Thyroid gland (tissue), 4 donors: ENCODE measurements around the gene MYL3. TPM values are rescaled to one million over a fixed set of nuclear protein-coding genes. Genes with fewer than 3 reads are reported as not detected.

Source experiments
- DNase-seq, 2 donors: peaks; one replicate each; pipeline ENCODE4 v3.0.0-alpha.2; 2019
- H3K27ac ChIP-seq, 3 donors: fragments of 200-600 bp; sonication (generic); 1 replicate in 2 of 3; 2 replicates in 1 of 3; pipeline ENCODE4 v1.5.1; 2016 to 2019; ENCODE audit warnings: mild to moderate bottlenecking in 1 of 3, moderate library complexity in 1 of 3
- H3K27me3 ChIP-seq: fragments of 200-600 bp; sonication (generic); one replicate; pipeline ENCODE4 v1.5.1; 2019
- H3K36me3 ChIP-seq, 2 donors: fragments of 200-600 bp; sonication (generic); one replicate each; pipeline ENCODE4 v1.5.1; 2016 to 2019
- H3K4me1 ChIP-seq, 2 donors: fragments of 200-600 bp; sonication (generic); one replicate each; pipeline ENCODE4 v1.5.1; 2017 to 2019
- H3K4me3 ChIP-seq, 3 donors: fragments of 200-600 bp; sonication (generic); replicated peaks in 1 of 3; 1 replicate in 2 of 3; 2 replicates in 1 of 3; pipeline ENCODE4 v1.5.1; 2016; ENCODE audit warnings: mild to moderate bottlenecking in 1 of 3
- H3K9me3 ChIP-seq: fragments of 200-600 bp; sonication (generic); one replicate; pipeline ENCODE4 v1.5.1; 2017
- POLR2A ChIP-seq, 2 donors: fragments of 450-650 bp; IDR thresholded peaks; one replicate each; pipeline ENCODE4 v1.6.1; 2017; ENCODE audit warnings: antibody characterized with exemption in 2 of 2, mild to moderate bottlenecking in 2 of 2, moderate library complexity in 1 of 2
- WGBS, 2 donors: methylation state at CpG; one replicate each; pipeline ENCODE4 v1.1.5; 2017; 5-methylcytosine and 5-hydroxymethylcytosine counted together
- intact Hi-C: fragments of 100-400 bp; cut with DNase I; formaldehyde crosslinking; loops from one replicate; pipeline ENCODE4 v1.15.1; 2023
- total RNA-seq, 4 donors: library from RNA; depleted of rRNA; stranded (reverse); fragments of >200 nt; gene quantifications; one replicate each; pipeline ENCODE4 v1.2.3, GENCODE V29; 2016
- TF ChIP-seq, protein P1 (sequence below), 6 experiments: fragments of 200-600 bp in 3 of 6; fragments of 450-650 bp in 3 of 6; sonication (generic) in 3 of 6; IDR thresholded peaks; one replicate each; pipeline ENCODE4 v1.5.1; 2016 to 2019; ENCODE audit warnings: antibody characterized with exemption in 6 of 6, mild to moderate bottlenecking in 2 of 6, inconsistent platforms in 1 of 6, moderate library complexity in 1 of 6

The MYL3 gene
- total RNA-seq, 4 donors from 2014 or later, result 1.8 to 2.8 TPM; not detected in 2

DNA sequence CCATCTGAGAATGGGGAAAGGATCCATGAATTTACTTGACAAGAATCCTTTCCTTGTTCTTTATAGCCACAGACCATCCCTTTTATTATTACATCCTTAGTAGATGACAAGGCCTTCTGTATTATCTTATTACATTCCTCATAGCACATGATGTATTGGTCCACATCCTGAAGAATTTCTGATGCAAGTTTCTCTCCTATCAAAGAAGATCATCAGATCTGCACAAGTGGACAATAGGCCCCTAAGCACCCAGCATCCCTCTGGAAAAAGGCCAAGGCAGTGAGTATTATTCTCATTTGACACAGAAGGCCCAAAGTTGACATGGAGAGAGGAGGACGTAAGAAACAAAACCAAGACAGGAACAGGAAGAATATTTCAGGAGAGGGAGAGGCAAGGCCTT, 31.4 kb downstream of the MYL3 start:
- no peaks in the 10 kb centered on the region for H3K4me1 ChIP-seq
- no peak for DNase-seq
- no peak overlapping the region for H3K4me3 ChIP-seq
- H3K27me3 ChIP-seq, result no peaks in the 10 kb centered on the region
- TF ChIP-seq POLR2A (IDR thresholded peaks at IDR 0.05), result no peak
- TF ChIP-seq, protein P1, sequence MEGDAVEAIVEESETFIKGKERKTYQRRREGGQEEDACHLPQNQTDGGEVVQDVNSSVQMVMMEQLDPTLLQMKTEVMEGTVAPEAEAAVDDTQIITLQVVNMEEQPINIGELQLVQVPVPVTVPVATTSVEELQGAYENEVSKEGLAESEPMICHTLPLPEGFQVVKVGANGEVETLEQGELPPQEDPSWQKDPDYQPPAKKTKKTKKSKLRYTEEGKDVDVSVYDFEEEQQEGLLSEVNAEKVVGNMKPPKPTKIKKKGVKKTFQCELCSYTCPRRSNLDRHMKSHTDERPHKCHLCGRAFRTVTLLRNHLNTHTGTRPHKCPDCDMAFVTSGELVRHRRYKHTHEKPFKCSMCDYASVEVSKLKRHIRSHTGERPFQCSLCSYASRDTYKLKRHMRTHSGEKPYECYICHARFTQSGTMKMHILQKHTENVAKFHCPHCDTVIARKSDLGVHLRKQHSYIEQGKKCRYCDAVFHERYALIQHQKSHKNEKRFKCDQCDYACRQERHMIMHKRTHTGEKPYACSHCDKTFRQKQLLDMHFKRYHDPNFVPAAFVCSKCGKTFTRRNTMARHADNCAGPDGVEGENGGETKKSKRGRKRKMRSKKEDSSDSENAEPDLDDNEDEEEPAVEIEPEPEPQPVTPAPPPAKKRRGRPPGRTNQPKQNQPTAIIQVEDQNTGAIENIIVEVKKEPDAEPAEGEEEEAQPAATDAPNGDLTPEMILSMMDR (IDR thresholded peaks at IDR 0.05), result no peak
- H3K36me3 ChIP-seq, result no peaks in the 10 kb centered on the region
- intact Hi-C loops, result no loop called here
- H3K27ac ChIP-seq, result no peak overlapping the region
- 80 to 90% methylated on average over 1 of the region's 1 CpG for WGBS, 2 donors
- H3K9me3 ChIP-seq, result no peaks in the 10 kb centered on the region

DNA sequence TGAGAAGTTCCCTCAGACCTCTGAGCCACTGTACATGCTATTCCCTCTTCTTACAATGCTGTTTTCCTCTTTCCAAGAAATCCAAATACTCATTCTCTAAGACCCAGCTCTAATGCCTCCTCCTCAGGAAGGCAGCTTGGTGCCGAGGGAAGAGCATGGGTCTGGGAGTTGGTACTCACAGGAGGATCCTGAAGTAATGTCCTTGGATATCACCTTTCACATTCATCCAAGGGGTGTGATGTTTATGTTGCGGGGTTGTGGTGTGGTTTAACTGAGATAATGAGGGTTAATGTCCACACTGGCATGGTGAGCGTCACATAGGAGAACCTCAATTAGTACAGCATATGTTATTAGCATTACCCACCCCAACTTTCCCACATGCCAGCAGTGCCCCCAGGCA, 31.9 kb downstream of the MYL3 start:
- Histone ChIP-seq H3K36me3 (no peaks in the 10 kb centered on the region), H3K27ac (no peak overlapping the region), H3K4me1 (no peaks in the 10 kb centered on the region), H3K27me3 (no peaks in the 10 kb centered on the region), H3K9me3 (no peaks in the 10 kb centered on the region), H3K4me3 (no peak overlapping the region)
- intact Hi-C loops, result no loop called here
- no peak for TF ChIP-seq POLR2A (IDR thresholded peaks at IDR 0.05)
- TF ChIP-seq, protein P1 (IDR thresholded peaks at IDR 0.05), result no peak
- DNase-seq, result no peak
- WGBS, 2 donors, result 90 to 98% methylated on average over 3 of the region's 3 CpGs

GRCh38 chr3:46830801-46831200, 32.4 kb downstream of the MYL3 start:
- intact Hi-C loops, result no loop called here
- no peak overlapping the region for H3K27ac ChIP-seq
- H3K9me3 ChIP-seq, result no peaks in the 10 kb centered on the region
- no peak for DNase-seq
- no peaks in the 10 kb centered on the region for H3K4me1 ChIP-seq
- TF ChIP-seq, protein P1 (IDR thresholded peaks at IDR 0.05), result no peak
- TF ChIP-seq POLR2A (IDR thresholded peaks at IDR 0.05), result no peak
- H3K4me3 ChIP-seq, result no peak overlapping the region
- no peaks in the 10 kb centered on the region for H3K27me3 ChIP-seq
- H3K36me3 ChIP-seq, result no peaks in the 10 kb centered on the region
- 86 to 90% methylated on average over 2 of the region's 2 CpGs for WGBS, 2 donors

- Histone ChIP-seq H3K27me3 (no peaks in the 10 kb centered on the region), H3K36me3 (no peaks in the 10 kb centered on the region), H3K9me3 (no peaks in the 10 kb centered on the region), H3K27ac (no peak overlapping the region), H3K4me3 (no peak overlapping the region), H3K4me1 (no peaks in the 10 kb centered on the region)
- WGBS, 2 donors, result 62 to 71% methylated on average over 3 to 4 of the region's 4 CpGs
- intact Hi-C loops, result no loop called here
- DNase-seq, result no peak
- TF ChIP-seq POLR2A (IDR thresholded peaks at IDR 0.05), result no peak
- TF ChIP-seq, protein P1 (IDR thresholded peaks at IDR 0.05), result no peak
These were observed 33.5 kb downstream of the MYL3 start for GRCh38 chr3:46829699-46830208.

DNA sequence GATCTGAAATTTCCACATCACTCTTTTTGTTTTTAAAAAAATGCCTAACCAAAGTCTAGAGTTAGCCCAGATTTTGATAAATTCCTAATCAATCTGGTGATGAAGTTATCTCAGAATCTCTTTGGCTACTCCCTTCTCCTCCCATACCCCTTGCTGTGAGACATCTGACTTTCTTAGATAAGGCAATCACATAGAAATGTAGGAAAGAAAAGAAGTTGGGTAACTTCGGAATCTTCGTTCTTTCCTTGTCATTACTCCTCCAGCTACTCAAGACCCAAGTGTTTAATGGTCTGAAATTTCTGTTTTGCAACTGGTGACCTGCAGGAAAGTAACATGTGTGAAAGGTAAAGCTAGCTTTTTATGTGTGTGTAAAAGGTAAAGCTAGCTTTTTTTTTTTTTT, 37.8 kb downstream of the MYL3 start:
- no peak overlapping the region for H3K4me3 ChIP-seq
- no peak overlapping the region for H3K27ac ChIP-seq
- DNase-seq, result no peak
- TF ChIP-seq POLR2A (IDR thresholded peaks at IDR 0.05), result no peak
- TF ChIP-seq, protein P1 (IDR thresholded peaks at IDR 0.05), result no peak
- 87 to 91% methylated on average over 2 of the region's 2 CpGs for WGBS, 2 donors
- H3K36me3 ChIP-seq, result no peaks in the 10 kb centered on the region
- no peaks in the 10 kb centered on the region for H3K27me3 ChIP-seq
- H3K4me1 ChIP-seq, result no peaks in the 10 kb centered on the region
- no peaks in the 10 kb centered on the region for H3K9me3 ChIP-seq
- intact Hi-C loops, result no loop called here
